IMR-90 (cell line): ENCODE data around the gene CD96. TPM values are rescaled to one million over a fixed set of nuclear protein-coding genes. Genes with fewer than 3 reads are reported as not detected.

Experiments used
- ATAC-seq: fragments of 200-7000 bp; cut with Tn5 transposase; 2 replicates; pipeline ENCODE4 v1.9.1; 2020; ENCODE audit warnings: low read depth, mild to moderate bottlenecking, moderate library complexity
- BruUV-seq: library from RNA; stranded (reverse); fragments of 400-500 nt; replicated peaks from 2 replicates; lab custom pipeline; 2021; lab: Mats Ljungman, UMichigan
- CTCF ChIA-PET: fragments of 300-600 bp; formaldehyde crosslinking; extraction: SDS; loops from one replicate; lab custom pipeline; 2021; ENCODE audit warnings: antibody characterized with exemption; lab: Yijun Ruan, JAX
- POLR2A ChIA-PET: fragments of 300-600 bp; sonication (Branson Sonifier 250); formaldehyde crosslinking; loops from one replicate; lab custom pipeline; 2022; ENCODE audit warnings: antibody characterized with exemption; ENCODE audit not compliant: unreplicated experiment; lab: Charles Lee
- DNase-seq: peaks from one replicate; pipeline ENCODE4 v3.0.0; 2013
- H2AFZ ChIP-seq: replicated peaks from 2 replicates; pipeline ENCODE3; 2013; ENCODE audit warnings: low read length, mild to moderate bottlenecking; ENCODE audit not compliant: poor library complexity
- H2AK5ac ChIP-seq: 2 replicates; pipeline ENCODE4 v1.6.1; 2013; ENCODE audit warnings: low read depth, low read length, inconsistent platforms
- H2AK9ac ChIP-seq: replicated peaks from 2 replicates; pipeline ENCODE3; 2013; ENCODE audit warnings: mild to moderate bottlenecking, low read depth, low read length, moderate library complexity; ENCODE audit not compliant: poor library complexity
- H2BK120ac ChIP-seq: 2 replicates; pipeline ENCODE4 v1.6.1; 2013; ENCODE audit warnings: low read depth, low read length, inconsistent platforms
- H2BK15ac ChIP-seq: 3 replicates; pipeline ENCODE4 v1.6.1; 2013; ENCODE audit warnings: low read depth, low read length, inconsistent platforms
- H2BK20ac ChIP-seq: 2 replicates; pipeline ENCODE4 v1.6.1; 2013; ENCODE audit warnings: low read depth, mild to moderate bottlenecking, inconsistent platforms, low read length, moderate library complexity
- H2BK5ac ChIP-seq: 2 replicates; pipeline ENCODE4 v1.6.1; 2013; ENCODE audit warnings: mild to moderate bottlenecking, low read depth, low read length, inconsistent platforms; ENCODE audit not compliant: poor library complexity, severe bottlenecking
- H3K14ac ChIP-seq: replicated peaks from 2 replicates; pipeline ENCODE4 v1.6.1; 2013; ENCODE audit warnings: low read depth, low read length, inconsistent platforms
- H3K18ac ChIP-seq: 2 replicates; pipeline ENCODE4 v1.6.1; 2013; ENCODE audit warnings: low read depth, low read length, control low read depth
- H3K23ac ChIP-seq: 2 replicates; pipeline ENCODE4 v1.6.1; 2013; ENCODE audit warnings: low read depth, low read length, inconsistent platforms
- H3K27ac ChIP-seq: 2 replicates; pipeline ENCODE4 v1.5.1; 2013; ENCODE audit warnings: mild to moderate bottlenecking, control low read depth, low read length; ENCODE audit not compliant: insufficient read depth
- H3K27me3 ChIP-seq: 2 replicates; pipeline ENCODE4 v1.6.1; 2013; ENCODE audit warnings: low read length; ENCODE audit not compliant: control insufficient read depth, insufficient read depth
- H3K36me3 ChIP-seq: 2 replicates; pipeline ENCODE4 v1.6.1; 2013; ENCODE audit warnings: low read length, mixed read lengths; ENCODE audit not compliant: control insufficient read depth, insufficient read depth
- H3K4ac ChIP-seq: 2 replicates; pipeline ENCODE4 v1.6.1; 2013; ENCODE audit warnings: low read depth, low read length, inconsistent platforms
- H3K4me1 ChIP-seq: 2 replicates; pipeline ENCODE4 v1.6.1; 2013; ENCODE audit warnings: low read length, mixed read lengths; ENCODE audit not compliant: control insufficient read depth, insufficient read depth
- H3K4me2 ChIP-seq: 2 replicates; pipeline ENCODE4 v1.6.1; 2013; ENCODE audit warnings: low read depth, mild to moderate bottlenecking, control low read depth, low read length, moderate library complexity
- H3K4me3 ChIP-seq: 2 replicates; pipeline ENCODE4 v1.5.1; 2013; ENCODE audit warnings: low read depth, mild to moderate bottlenecking, control low read depth, low read length, moderate library complexity; ENCODE audit not compliant: insufficient read depth
- H3K56ac ChIP-seq: 2 replicates; pipeline ENCODE4 v1.6.1; 2013; ENCODE audit warnings: low read length, inconsistent platforms; ENCODE audit not compliant: insufficient read depth; ENCODE audit errors: extremely low read depth
- H3K79me1 ChIP-seq, 2 experiments: 2 replicates each; pipeline ENCODE4 v1.6.1; 2013; ENCODE audit warnings: low read length in 2 of 2, inconsistent platforms in 1 of 2, low read depth in 1 of 2
- H3K9ac ChIP-seq: 2 replicates; pipeline ENCODE4 v1.6.1; 2013; ENCODE audit warnings: low read depth, low read length, control low read depth
- H3K9me1 ChIP-seq: 2 replicates; pipeline ENCODE4 v1.6.1; 2013; ENCODE audit warnings: low read length, inconsistent platforms; ENCODE audit not compliant: insufficient read depth
- H3K9me3 ChIP-seq: 2 replicates; pipeline ENCODE4 v1.6.1; 2013; ENCODE audit warnings: low read length; ENCODE audit not compliant: control insufficient read depth, insufficient read depth
- H4K20me1 ChIP-seq: 2 replicates; pipeline ENCODE4 v1.6.1; 2013; ENCODE audit warnings: low read length, inconsistent platforms; ENCODE audit not compliant: insufficient read depth
- H4K5ac ChIP-seq: 2 replicates; pipeline ENCODE4 v1.6.1; 2013; ENCODE audit warnings: mild to moderate bottlenecking, low read depth, low read length, control low read depth
- H4K8ac ChIP-seq, 2 experiments: 2 replicates each; pipeline ENCODE4 v1.6.1; 2013; ENCODE audit warnings: low read depth in 2 of 2, low read length in 2 of 2, control low read depth in 1 of 2, inconsistent platforms in 1 of 2
- H4K91ac ChIP-seq: 2 replicates; pipeline ENCODE4 v1.6.1; 2013; ENCODE audit warnings: low read depth, low read length, inconsistent platforms; ENCODE audit not compliant: insufficient read depth
- CEBPB ChIP-seq: IDR thresholded peaks from 2 replicates; pipeline ENCODE4 v1.6.1; 2012; ENCODE audit warnings: low read depth, low read length, improper control_type of control experiment
- CHD1 ChIP-seq: IDR thresholded peaks from 2 replicates; pipeline ENCODE4 v1.6.1; 2012; ENCODE audit warnings: low read depth, low read length, improper control_type of control experiment
- CTCF ChIP-seq: conservative IDR thresholded peaks from 2 replicates; pipeline ENCODE4 v1.5.1; 2012; ENCODE audit warnings: mild to moderate bottlenecking, low read depth, low read length, improper control_type of control experiment
- FOS ChIP-seq: fragments of 150-350 bp; IDR thresholded peaks from 2 replicates; pipeline ENCODE4 v1.6.1; 2016; ENCODE audit warnings: low read depth, low read length
- MAFK ChIP-seq: IDR thresholded peaks from 2 replicates; pipeline ENCODE4 v1.6.1; 2012; ENCODE audit warnings: low read depth, low read length, improper control_type of control experiment
- MXI1 ChIP-seq: IDR thresholded peaks from 2 replicates; pipeline ENCODE4 v1.6.1; 2012; ENCODE audit warnings: low read depth, mild to moderate bottlenecking, low read length, moderate library complexity, borderline replicate concordance
- NFE2L2 ChIP-seq: fragments of 150-350 bp; IDR thresholded peaks from 2 replicates; pipeline ENCODE4 v1.6.1; 2016; ENCODE audit warnings: low read depth, mild to moderate bottlenecking, low read length
- RAD21 ChIP-seq: IDR thresholded peaks from 2 replicates; pipeline ENCODE4 v1.6.1; 2012; ENCODE audit warnings: low read length, improper control_type of control experiment
- USF2 ChIP-seq: fragments of 150-350 bp; IDR thresholded peaks from 2 replicates; pipeline ENCODE4 v1.6.1; 2017; ENCODE audit warnings: mild to moderate bottlenecking, antibody characterized with exemption, low read length, low read depth
- whole genome bisulfite sequencing, 2 experiments: methylation state at CpG; one replicate each; pipeline versions ENCODE4 v1.1.5 to v1.1.7; 2013; ENCODE audit warnings: missing lambda C conversion rate in 2 of 2; ENCODE audit not compliant: insufficient read length in 1 of 2; ENCODE audit errors: extremely low coverage in 2 of 2; 5-methylcytosine and 5-hydroxymethylcytosine counted together
- dilution Hi-C: fragments of 300-500 bp; cut with HindIII; formaldehyde crosslinking; loops from one replicate; pipeline ENCODE4 v1.14.3; 2018; ENCODE audit warnings: low sequenced_read_pairs; ENCODE audit not compliant: unreplicated experiment
- in situ Hi-C: fragments of 300-500 bp; cut with MboI; formaldehyde crosslinking; loops from 3 replicates; pipeline ENCODE4 v1.14.3; 2019; ENCODE audit warnings: low sequenced_read_pairs, inconsistent platforms, mixed read lengths
- intact Hi-C: fragments of 100-400 bp; cut with micrococcal nuclease; formaldehyde crosslinking; loops from 2 replicates; pipeline ENCODE4 v1.10.0; 2022
- polyA plus RNA-seq, 3 experiments: library from polyadenylated mRNA; depleted of rRNA; stranded (reverse); fragments of >200 nt; gene quantifications; 2 replicates each; pipeline ENCODE4 v1.2.3, GENCODE V29; 2012; ENCODE audit warnings: low replicate concordance in 1 of 3
- total RNA-seq: library from RNA; depleted of rRNA; stranded (reverse); fragments of >200 nt; gene quantifications from 2 replicates; pipeline ENCODE4 v1.2.3, GENCODE V29; 2012

Gene CD96
- total and polyA plus RNA-seq, 2 of the 4 experiments (the other 2 are of a cell fraction) = 0.05 to 0.18 TPM

- Histone ChIP-seq H3K23ac (peak overlapping the region; percentile 54; the same call in 1 of the 2 replicates), H3K79me1 (no peaks in the 10 kb centered on the region), H3K9me3 (no peaks in the 10 kb centered on the region), H3K4ac (peak overlapping the region; percentile 91), H3K27me3 (no peaks in the 10 kb centered on the region), H2AFZ (peak overlapping the region; percentile 68), H2BK15ac (peak overlapping the region; percentile 22; the same call in 2 of the 3 replicates), H3K4me2 (peak overlapping the region; percentile 73), H3K36me3 (no peaks in the 10 kb centered on the region), H4K91ac (peak overlapping the region; percentile 73), H2AK9ac (no peak overlapping the region), H4K8ac (peak overlapping the region in 1 of 2 experiments; percentile 82; a peak in 2 of 4 replicates), H3K14ac (peak overlapping the region; percentile 63; the same call in 1 of the 2 replicates), H2BK120ac (peak overlapping the region; percentile 91), H4K5ac (peak overlapping the region; percentile 35; the same call in 1 of the 2 replicates), H4K20me1 (no peaks in the 10 kb centered on the region), H3K27ac (no peak overlapping the region), H3K9ac (no peak overlapping the region), H2BK5ac (peak overlapping the region; percentile 14), H2AK5ac (peak overlapping the region; percentile 23; the same call in 1 of the 2 replicates), H3K4me3 (no peak overlapping the region), H3K18ac (peak overlapping the region; percentile 38; the same call in 1 of the 2 replicates), H3K56ac (no peak overlapping the region; the same call in 1 of the 2 replicates), H3K4me1 (peaks cover 7% of the 10 kb centered on the region), H3K9me1 (peaks cover 7% of the 10 kb centered on the region; the same call in 1 of the 2 replicates), H2BK20ac (peak overlapping the region; percentile 77)
- DNase-seq (peak; percentile 72), ATAC-seq (peak; percentile 77)
- in situ Hi-C loops = no loop called here
- no peak for TF ChIP-seq RAD21
- TF ChIP-seq USF2 = no peak
- TF ChIP-seq MXI1 = no peak
- no peak for TF ChIP-seq CHD1
- no peak for TF ChIP-seq CEBPB
- peak; percentile 51; the same call in 1 of the 2 replicates for TF ChIP-seq FOS
- TF ChIP-seq CTCF = no peak
- no peak for TF ChIP-seq NFE2L2
- no peak for TF ChIP-seq MAFK
- POLR2A ChIA-PET = no interaction called here
- 31% methylated on average over 2 of the region's 4 CpGs; no CpG with 5 or more reads in 1 of the 2 experiments for WGBS, 2 experiments
- intact Hi-C loops = loop anchor here (5.0 kb wide), 2 partner anchors 466 to 1011 kb away; partner anchors contain the start of gene NECTIN3
- BruUV-seq = no TSS peak
- CTCF ChIA-PET = interaction anchor here (0.6 to 1.4 kb wide), 2 partner anchors 328 to 1976 kb away, joined by 3 read pairs; no protein-coding TSS in a partner anchor
- dilution Hi-C loops = no loop called here
Observed at GRCh38 chr3:111538681-111539083, 3.3 kb upstream of the CD96 start.
